ENCODE data around the gene SRD5A3. TPM values are rescaled to one million over a fixed set of nuclear protein-coding genes. Genes with fewer than 3 reads are reported as not detected.
A peak's percentile ranks its signal among the peaks of the same experiment; 100 is the strongest.

SRD5A3 gene
- total and polyA plus RNA-seq, 9 of the 15 experiments (the other 6 are each of a cell fraction or from before 2014, with no cell fraction given): 2.5 to 37.0 (median 13.3) TPM

GRCh38 chr4:55376698-55377097, 30.7 kb downstream of the SRD5A3 start:
- Histone ChIP-seq H3K4me2 (ENCODE audit: insufficient read depth, low read length) (no peak overlapping the region), H3K4me3 (no peak overlapping the region), H3K9me3 (replicated peaks; ENCODE audit: control insufficient read depth, insufficient read depth, low read depth, low read length) (no peaks in the 10 kb centered on the region), H3K9ac (ENCODE audit: insufficient read depth in 1 of 2, low read depth in 2 of 2, low read length in 2 of 2) (no peak overlapping the region), H3K9me1 (ENCODE audit: control insufficient read depth, insufficient read depth, low read length) (no peaks in the 10 kb centered on the region), H3K4me1 (replicated peaks in 1 of 2; ENCODE audit: control insufficient read depth in 2 of 2, insufficient read depth in 2 of 2, low read length in 2 of 2) (peaks cover 4 to 8% of the 10 kb centered on the region in 2 experiments; a peak in 4 of 5 replicates), H3K27ac (ENCODE audit: extremely low read depth, low read depth, low read length) (no peak overlapping the region), H4K20me1 (replicated peaks; ENCODE audit: control insufficient read depth, insufficient read depth, low read length) (no peaks in the 10 kb centered on the region), H3K27me3 (ENCODE audit: control insufficient read depth in 2 of 2, insufficient read depth in 2 of 2, low read length in 2 of 2) (no peaks in the 10 kb centered on the region), H3K79me2 (ENCODE audit: control insufficient read depth, insufficient read depth, low read length) (no peaks in the 10 kb centered on the region), H2AFZ (ENCODE audit: low read depth, low read length) (0 out of 2 replicates have a peak overlapping the region, but pooled peaks have one; percentile 11), H3K36me3 (ENCODE audit: control insufficient read depth, insufficient read depth, low read length) (no peaks in the 10 kb centered on the region; the same call in 2 of the 3 replicates)
- WGBS (ENCODE audit: insufficient coverage, low coverage, missing lambda C conversion rate): 36% methylated on average over 2 of the region's 2 CpGs
- no peak for FAIRE-seq
- TF ChIP-seq NCOA6 (IDR thresholded peaks at IDR 0.05): no peak
- ChIA-PET POLR2A (interaction anchor here (1.1 to 1.9 kb wide), 3 partner anchors 8 to 12 kb away, joined by 3 to 4 read pairs (median 4); no protein-coding TSS in a partner anchor), CTCF (ENCODE audit: low intra/inter-chr PET ratio) (no interaction called here)
- no TSS peak for BruUV-seq (replicated peaks)
- no peak for DNase-seq (ENCODE audit: extremely low read depth in 1 of 4, low spot score in 3 of 4)
- in situ Hi-C loops (cut with MboI): no loop called here
- ATAC-seq: no peak
- intact Hi-C loops (cut with micrococcal nuclease): no loop called here

DNA sequence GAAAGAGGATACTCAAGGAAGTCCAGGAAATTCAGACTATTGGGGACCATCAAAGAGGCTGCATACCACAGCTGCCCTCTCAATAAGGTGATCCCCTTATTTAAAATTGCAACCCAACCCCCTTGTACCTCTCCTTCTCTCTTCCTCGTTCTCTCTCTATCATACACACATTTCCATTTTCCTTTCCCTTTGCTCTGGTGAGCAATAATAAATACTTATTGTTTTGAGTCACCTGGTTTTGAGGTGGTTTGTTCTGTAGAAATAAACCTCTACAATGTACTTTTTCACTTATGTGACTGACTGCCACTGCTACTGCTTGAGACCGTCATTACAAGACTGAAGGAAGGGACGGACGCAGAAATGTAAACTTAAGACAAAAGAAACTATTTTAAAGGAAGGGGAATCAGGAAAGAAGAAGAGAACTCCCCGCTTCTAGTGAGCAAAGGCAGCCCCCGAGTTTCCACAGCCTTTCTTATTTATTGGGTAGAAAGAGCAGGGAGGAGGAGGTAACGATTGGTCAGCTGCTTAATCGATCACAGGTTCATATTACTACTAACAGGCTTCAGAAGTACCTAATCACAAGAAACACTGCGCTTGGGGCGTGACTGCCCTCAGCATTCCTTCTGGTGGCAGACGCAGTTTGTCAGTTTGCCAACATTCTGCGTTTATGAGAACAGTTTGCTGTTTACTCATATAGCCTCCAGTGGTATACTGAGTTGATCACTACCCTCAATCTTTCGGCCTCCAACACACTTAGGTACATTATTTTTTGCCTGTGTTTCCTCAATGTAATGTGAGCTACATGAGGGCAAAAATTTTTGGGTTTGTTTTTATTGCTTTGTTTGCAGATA, 32.8 kb downstream of the SRD5A3 start:
- H3K4me3 ChIP-seq: no peak overlapping the region
- no peaks in the 10 kb centered on the region for H3K9me1 ChIP-seq (ENCODE audit: control insufficient read depth, insufficient read depth, low read length)
- no peak overlapping the region for H3K9ac ChIP-seq (ENCODE audit: insufficient read depth in 1 of 2, low read depth in 2 of 2, low read length in 2 of 2)
- POLR2A ChIA-PET: interaction anchor here (1.1 to 1.9 kb wide), 3 partner anchors 10 to 27 kb away, joined by 3 to 5 read pairs (median 4); no protein-coding TSS in a partner anchor
- DNase-seq (ENCODE audit: extremely low read depth in 1 of 4, low spot score in 3 of 4) (no peak), FAIRE-seq (no peak), ATAC-seq (no peak)
- no peaks in the 10 kb centered on the region for H3K9me3 ChIP-seq (replicated peaks; ENCODE audit: control insufficient read depth, insufficient read depth, low read depth, low read length)
- peak overlapping the region; percentile 84 for H2AFZ ChIP-seq (ENCODE audit: low read depth, low read length)
- H3K36me3 ChIP-seq (ENCODE audit: control insufficient read depth, insufficient read depth, low read length): no peaks in the 10 kb centered on the region; the same call in 2 of the 3 replicates
- in situ Hi-C loops (cut with MboI) (no loop called here), intact Hi-C loops (cut with micrococcal nuclease) (no loop called here)
- no TSS peak for BruUV-seq (replicated peaks)
- no peak overlapping the region for H3K27ac ChIP-seq (ENCODE audit: extremely low read depth, low read depth, low read length)
- H3K79me2 ChIP-seq (ENCODE audit: control insufficient read depth, insufficient read depth, low read length): no peaks in the 10 kb centered on the region
- peak overlapping the region; percentile 15; the same call in 1 of the 2 replicates for H3K4me2 ChIP-seq (ENCODE audit: insufficient read depth, low read length)
- TF ChIP-seq TSHZ1 (CRISPR knock-in tag; IDR thresholded peaks at IDR 0.05) (no peak), ZNF133 (CRISPR knock-in tag; IDR thresholded peaks at IDR 0.05) (no peak), ZKSCAN8 (CRISPR knock-in tag; IDR thresholded peaks at IDR 0.05) (peak; percentile 38; the same call in 1 of the 2 replicates), ZNF316 (IDR thresholded peaks at IDR 0.05) (peak; percentile 18; the same call in 1 of the 2 replicates)
- H3K4me1 ChIP-seq (replicated peaks in 1 of 2; ENCODE audit: control insufficient read depth in 2 of 2, insufficient read depth in 2 of 2, low read length in 2 of 2): peaks cover 5 to 8% of the 10 kb centered on the region in 2 experiments; a peak in 4 of 5 replicates
- CTCF ChIA-PET (ENCODE audit: low intra/inter-chr PET ratio): no interaction called here
- H4K20me1 ChIP-seq (replicated peaks; ENCODE audit: control insufficient read depth, insufficient read depth, low read length): no peaks in the 10 kb centered on the region
- WGBS (ENCODE audit: insufficient coverage, low coverage, missing lambda C conversion rate): 51% methylated on average over 13 of the region's 13 CpGs
- H3K27me3 ChIP-seq (ENCODE audit: control insufficient read depth in 2 of 2, insufficient read depth in 2 of 2, low read length in 2 of 2): no peaks in the 10 kb centered on the region
